Bronchial epithelial cell (primary cell): ENCODE measurements around the gene SPATA31E1. TPM values are rescaled to one million over a fixed set of nuclear protein-coding genes. Genes with fewer than 3 reads are reported as not detected.

Source experiments
- DNase-seq: peaks from one replicate; pipeline ENCODE4 v3.0.0-alpha.2; 2010; ENCODE audit warnings: low read depth
- FAIRE-seq: peaks from 2 replicates; lab custom pipeline; 2011; peaks lifted over from hg19 to GRCh38; lab: Jason Lieb, UNC
- H3K27me3 ChIP-seq: 2 replicates; pipeline ENCODE4 v1.5.1; 2011; ENCODE audit warnings: low read length; ENCODE audit not compliant: control insufficient read depth, insufficient read depth
- H3K36me3 ChIP-seq: 2 replicates; pipeline ENCODE4 v1.5.1; 2011; ENCODE audit warnings: low read length; ENCODE audit not compliant: control insufficient read depth, insufficient read depth
- H3K4me3 ChIP-seq: 2 replicates; pipeline ENCODE4 v1.5.1; 2011; ENCODE audit warnings: mild to moderate bottlenecking, low read depth, low read length, control low read depth
- CTCF ChIP-seq: IDR thresholded peaks from 2 replicates; pipeline ENCODE4 v1.5.1; 2011; ENCODE audit warnings: mild to moderate bottlenecking, moderate library complexity, low read length, control low read depth, inconsistent platforms; ENCODE audit not compliant: insufficient read depth, severe bottlenecking
- total RNA-seq: library from RNA; depleted of rRNA; stranded (reverse); fragments of >200 nt; gene quantifications from 2 replicates; pipeline ENCODE4 v1.2.1, GENCODE V29; 2014

SPATA31E1 gene
- total RNA-seq, 1 donor from 2014 or later, result not detected

DNA sequence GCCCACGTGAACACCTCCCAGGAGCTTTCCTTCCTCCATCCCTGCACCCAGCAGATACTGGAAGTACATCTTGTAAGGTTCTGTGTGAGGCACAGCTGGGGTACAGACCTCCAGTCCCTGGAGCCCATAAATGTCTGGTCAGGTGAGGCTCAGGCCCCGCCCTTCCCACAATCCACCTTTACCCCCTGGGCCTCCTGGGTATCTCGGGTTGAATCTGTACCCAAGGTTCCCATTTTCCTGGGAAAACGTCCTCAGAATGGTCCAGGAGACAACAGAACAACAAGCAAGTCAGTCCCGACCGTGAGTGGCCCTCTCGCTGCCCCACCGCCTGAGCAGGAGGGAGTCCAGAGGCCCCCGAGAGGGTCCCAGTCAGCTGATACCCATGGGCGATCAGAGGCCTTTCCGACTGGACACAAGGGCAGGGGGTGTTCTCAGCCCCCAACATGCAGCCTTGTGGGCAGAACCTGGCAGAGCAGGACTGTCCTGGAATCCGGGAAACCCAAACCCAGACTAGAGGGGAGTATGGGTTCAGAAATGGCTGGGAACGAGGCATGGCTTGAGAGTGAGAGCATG lies 4.3 kb downstream of the SPATA31E1 start:
- no peaks in the 10 kb centered on the region for H3K36me3 ChIP-seq
- no peak overlapping the region for H3K4me3 ChIP-seq
- FAIRE-seq (no peak), DNase-seq (no peak)
- no peaks in the 10 kb centered on the region for H3K27me3 ChIP-seq
- TF ChIP-seq CTCF, result no peak

DNA sequence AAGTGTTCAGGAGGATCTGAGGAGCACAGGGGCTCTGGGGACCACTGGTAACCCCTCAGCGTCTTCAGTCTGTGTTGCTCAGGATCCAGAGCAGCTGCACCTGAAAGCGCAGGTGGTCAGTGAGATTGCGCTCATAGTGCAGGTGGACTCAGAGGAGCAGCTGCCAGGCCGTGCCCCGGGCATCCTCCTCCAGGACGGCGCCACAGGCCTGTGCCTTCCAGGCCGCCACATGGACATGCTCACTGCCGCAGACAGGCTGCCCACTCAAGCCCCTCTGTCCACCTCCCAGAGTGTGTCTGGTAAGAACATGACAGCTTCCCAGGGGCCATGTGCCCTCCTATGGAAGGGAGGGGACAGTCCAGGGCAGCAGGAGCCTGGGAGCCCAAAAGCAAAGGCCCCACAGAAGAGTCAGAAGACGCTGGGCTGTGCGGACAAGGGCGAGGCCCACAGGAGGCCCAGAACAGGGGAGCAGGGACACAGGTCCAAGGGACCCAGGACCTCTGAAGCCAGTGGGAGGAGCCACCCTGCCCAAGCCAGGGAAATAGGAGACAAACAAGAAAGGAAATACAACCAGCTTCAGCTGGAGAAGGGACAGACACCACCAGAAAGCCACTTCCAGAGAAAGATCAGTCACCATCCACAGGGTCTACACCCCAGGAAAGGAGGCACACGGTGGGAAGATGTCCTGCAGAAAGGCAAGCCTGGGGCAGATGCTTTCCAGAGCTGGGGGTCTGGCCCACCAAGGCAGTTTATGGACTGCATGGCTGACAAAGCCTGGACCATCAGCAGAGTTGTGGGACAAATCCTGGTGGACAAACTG lies 5.2 kb downstream of the SPATA31E1 start:
- Histone ChIP-seq H3K36me3 (no peaks in the 10 kb centered on the region), H3K27me3 (no peaks in the 10 kb centered on the region), H3K4me3 (no peak overlapping the region)
- TF ChIP-seq CTCF, result no peak
- no peak for FAIRE-seq
- no peak for DNase-seq

- no peak for FAIRE-seq
These were observed 5.8 kb downstream of the SPATA31E1 start for GRCh38 chr9:87888501-87888900.

DNA sequence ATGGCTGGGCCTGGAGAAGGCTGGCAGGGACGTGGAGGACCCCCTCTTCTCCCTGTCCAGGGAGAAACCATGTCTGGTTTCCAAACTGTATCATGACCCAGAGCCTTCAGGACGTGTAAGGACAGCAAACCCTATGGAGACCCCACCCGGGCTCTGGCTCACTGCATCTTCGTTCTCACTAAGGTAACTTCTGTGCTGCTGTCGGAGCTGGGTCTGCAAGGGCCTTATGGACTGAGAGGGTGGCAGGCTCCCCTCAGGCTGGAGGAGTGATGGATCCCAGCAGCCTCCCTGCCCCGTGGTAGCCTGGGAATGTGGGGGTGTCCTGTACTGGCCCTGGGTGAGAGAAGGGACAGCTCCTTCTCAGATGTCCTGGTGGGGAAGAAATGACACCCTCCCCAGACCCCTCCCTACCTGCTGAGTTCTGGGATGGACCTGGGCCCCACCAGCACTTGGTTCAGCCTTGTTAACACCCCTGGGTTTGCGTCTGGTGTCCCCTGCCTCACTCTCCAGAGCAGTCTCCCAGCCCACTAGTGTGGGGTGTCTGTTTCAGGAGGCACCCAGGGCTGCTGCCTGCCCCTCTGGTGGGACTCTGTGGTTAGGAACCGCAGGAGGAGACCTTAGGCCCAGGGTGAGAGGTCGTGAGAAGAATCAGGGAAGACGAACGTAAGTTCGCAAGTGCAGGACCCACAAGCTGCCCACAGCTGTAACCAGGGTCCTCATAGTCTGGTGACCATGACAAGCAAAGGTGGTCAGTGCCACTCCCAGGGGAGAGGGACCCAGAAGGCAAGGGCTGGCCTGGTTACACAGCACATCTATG lies 6.6 kb downstream of the SPATA31E1 start:
- Histone ChIP-seq H3K4me3 (no peak overlapping the region), H3K27me3 (no peaks in the 10 kb centered on the region), H3K36me3 (no peaks in the 10 kb centered on the region)
- FAIRE-seq (no peak), DNase-seq (no peak)
- TF ChIP-seq CTCF, result no peak

More at GRCh38 chr9:87888501-87888900, 5.8 kb downstream of the SPATA31E1 start:
- TF ChIP-seq CTCF, result no peak
- Histone ChIP-seq H3K36me3 (no peaks in the 10 kb centered on the region), H3K27me3 (no peaks in the 10 kb centered on the region), H3K4me3 (no peak overlapping the region)
- no peak for DNase-seq

DNA sequence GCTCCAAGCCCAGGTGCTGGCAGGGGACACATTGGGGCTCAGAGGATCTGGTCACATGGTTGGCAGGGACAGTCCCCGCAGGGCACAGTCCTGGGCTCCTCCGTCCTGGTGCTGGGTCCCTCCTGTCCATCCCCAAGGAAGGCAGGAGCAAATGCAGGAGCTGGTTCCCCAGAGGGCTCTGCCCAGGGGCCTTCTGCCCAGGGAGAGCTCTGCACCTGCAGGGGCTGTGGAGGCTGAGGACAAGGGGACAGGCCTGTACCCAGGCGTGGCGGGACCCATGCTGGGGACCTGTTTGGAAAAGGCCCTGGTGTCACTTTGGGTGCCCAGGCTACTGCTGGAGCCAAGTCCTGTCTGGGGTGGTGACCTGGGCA lies 7.2 kb downstream of the SPATA31E1 start:
- FAIRE-seq, result no peak
- no peak for DNase-seq
- Histone ChIP-seq H3K4me3 (no peak overlapping the region), H3K36me3 (no peaks in the 10 kb centered on the region), H3K27me3 (no peaks in the 10 kb centered on the region)
- no peak for TF ChIP-seq CTCF
